SU-DHL-6 (cell line): ENCODE data around the gene JPH4.

Source experiments
- EZH2phosphoT487 ChIP-seq: fragments of 200-600 bp; sonication (generic), shearing (Covaris generic); conservative IDR thresholded peaks from 2 replicates; pipeline ENCODE4 v1.6.1; 2018; ENCODE audit warnings: mild to moderate bottlenecking, antibody characterized with exemption, low read length, moderate library complexity, mixed read lengths
- TF ChIP-seq, protein P1 (sequence below): fragments of 200-600 bp; sonication (generic); IDR thresholded peaks from one replicate; pipeline ENCODE4 v1.5.1; 2017; ENCODE audit warnings: antibody characterized with exemption, mild to moderate bottlenecking, low read length, moderate library complexity; ENCODE audit not compliant: insufficient read depth, poor library complexity, severe bottlenecking

DNA sequence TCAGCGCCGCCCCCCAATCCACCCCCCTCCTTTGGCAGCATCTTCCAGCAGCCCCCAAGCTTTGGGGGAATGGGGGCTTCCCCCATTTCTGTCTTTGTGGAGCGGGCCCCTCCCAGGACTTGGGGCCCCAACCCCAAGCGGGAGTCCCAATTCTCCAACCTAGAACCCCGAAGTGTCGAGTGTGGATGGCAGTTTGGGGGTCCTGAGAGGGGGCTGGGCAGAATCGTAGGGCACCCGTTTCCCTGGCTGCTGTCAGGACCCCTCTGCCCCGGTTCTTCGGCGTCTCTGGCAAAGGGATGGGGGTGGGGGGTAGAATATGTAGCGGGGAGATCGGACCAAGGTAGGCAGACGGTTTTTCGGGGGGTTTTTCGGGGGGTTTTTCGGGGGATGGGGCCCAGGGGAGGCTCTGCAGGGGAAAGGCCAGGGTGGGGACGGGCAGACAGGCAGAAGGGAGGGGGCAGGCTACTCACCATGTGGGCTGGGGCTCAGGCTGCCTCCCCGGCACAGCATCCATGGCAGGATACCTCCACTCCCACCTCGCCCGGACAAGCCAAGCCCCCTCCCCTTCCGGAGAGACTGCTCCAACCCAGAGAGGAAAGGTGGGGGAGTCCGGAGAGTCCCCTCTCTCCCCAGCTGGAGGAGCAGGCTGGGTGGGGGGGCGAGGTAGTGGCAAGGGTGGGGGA is 739 bp downstream of the JPH4 start:
- TF ChIP-seq, protein P1, sequence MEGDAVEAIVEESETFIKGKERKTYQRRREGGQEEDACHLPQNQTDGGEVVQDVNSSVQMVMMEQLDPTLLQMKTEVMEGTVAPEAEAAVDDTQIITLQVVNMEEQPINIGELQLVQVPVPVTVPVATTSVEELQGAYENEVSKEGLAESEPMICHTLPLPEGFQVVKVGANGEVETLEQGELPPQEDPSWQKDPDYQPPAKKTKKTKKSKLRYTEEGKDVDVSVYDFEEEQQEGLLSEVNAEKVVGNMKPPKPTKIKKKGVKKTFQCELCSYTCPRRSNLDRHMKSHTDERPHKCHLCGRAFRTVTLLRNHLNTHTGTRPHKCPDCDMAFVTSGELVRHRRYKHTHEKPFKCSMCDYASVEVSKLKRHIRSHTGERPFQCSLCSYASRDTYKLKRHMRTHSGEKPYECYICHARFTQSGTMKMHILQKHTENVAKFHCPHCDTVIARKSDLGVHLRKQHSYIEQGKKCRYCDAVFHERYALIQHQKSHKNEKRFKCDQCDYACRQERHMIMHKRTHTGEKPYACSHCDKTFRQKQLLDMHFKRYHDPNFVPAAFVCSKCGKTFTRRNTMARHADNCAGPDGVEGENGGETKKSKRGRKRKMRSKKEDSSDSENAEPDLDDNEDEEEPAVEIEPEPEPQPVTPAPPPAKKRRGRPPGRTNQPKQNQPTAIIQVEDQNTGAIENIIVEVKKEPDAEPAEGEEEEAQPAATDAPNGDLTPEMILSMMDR: no peak
- TF ChIP-seq EZH2phosphoT487: no peak
